SK-N-SH (cell line): ENCODE results near the gene IDUA. TPM values are rescaled to one million over a fixed set of nuclear protein-coding genes. Genes with fewer than 3 reads are reported as not detected.

Experiments
- CTCF ChIA-PET: fragments of 300-600, 350-600 bp; formaldehyde crosslinking; extraction: SDS; loops from one replicate; lab custom pipeline; 2021; lab: Yijun Ruan, JAX
- POLR2A ChIA-PET: fragments of 350-600 bp; sonication (Branson Sonifier 250); formaldehyde crosslinking; extraction: SDS; loops from one replicate; lab custom pipeline; 2020; ENCODE audit warnings: antibody characterized with exemption, inconsistent platforms; lab: Yijun Ruan, JAX
- DNase-seq: peaks from one replicate; pipeline ENCODE4 v3.0.0; 2012
- H2AFZ ChIP-seq: fragments of 200-600 bp; sonication (generic); 2 replicates; pipeline ENCODE4 v1.8.1; 2016; ENCODE audit warnings: antibody characterized with exemption, mild to moderate bottlenecking, low read depth
- H3F3A ChIP-seq: fragments of 200-600 bp; sonication (generic); replicated peaks from 2 replicates; pipeline ENCODE3; 2016; ENCODE audit warnings: antibody characterized with exemption, mild to moderate bottlenecking; ENCODE audit not compliant: insufficient read depth
- H3K27ac ChIP-seq, 2 experiments: fragments of 200-500 bp in 1 of 2; fragments of 200-600 bp in 1 of 2; sonication (Bioruptor generic) in 1 of 2; sonication (generic), shearing (Covaris generic) in 1 of 2; 2 replicates each; pipeline versions ENCODE4 v1.5.1 to v1.6.1; 2014 to 2016; ENCODE audit warnings: low read depth in 2 of 2, inconsistent platforms in 1 of 2, low read length in 1 of 2, mild to moderate bottlenecking in 1 of 2, mixed read lengths in 1 of 2
- H3K27me3 ChIP-seq: fragments of 200-600 bp; sonication (generic), shearing (Covaris generic); 2 replicates; pipeline ENCODE4 v1.6.1; 2016; ENCODE audit warnings: mixed run types; ENCODE audit not compliant: insufficient read depth
- H3K36me3 ChIP-seq, 2 experiments: fragments of 200-500 bp in 1 of 2; fragments of 200-600 bp in 1 of 2; sonication (Bioruptor generic) in 1 of 2; sonication (generic) in 1 of 2; replicated peaks in 1 of 2; 2 replicates each; pipeline versions ENCODE3 to v1.5.1; 2014 to 2016; ENCODE audit warnings: low read length in 1 of 2, mild to moderate bottlenecking in 1 of 2; ENCODE audit not compliant: insufficient read depth in 2 of 2, control insufficient read depth in 1 of 2
- H3K4me1 ChIP-seq, 2 experiments: fragments of 200-500 bp in 1 of 2; fragments of 200-600 bp in 1 of 2; sonication (Bioruptor generic) in 1 of 2; sonication (generic), shearing (Covaris generic) in 1 of 2; 2 replicates each; pipeline versions ENCODE4 v1.5.1 to v1.6.1; 2014 to 2016; ENCODE audit warnings: low read depth in 1 of 2, low read length in 1 of 2, mixed run types in 1 of 2; ENCODE audit not compliant: insufficient read depth in 2 of 2, control insufficient read depth in 1 of 2
- H3K4me2 ChIP-seq: fragments of 200-600 bp; sonication (generic), shearing (Covaris generic); 2 replicates; pipeline ENCODE4 v1.6.1; 2017; ENCODE audit warnings: mixed run types
- H3K4me3 ChIP-seq, 2 experiments: fragments of 200-500 bp in 1 of 2; fragments of 200-600 bp in 1 of 2; sonication (Bioruptor generic) in 1 of 2; sonication (generic), shearing (Covaris generic) in 1 of 2; 2 replicates each; pipeline versions ENCODE4 v1.5.1 to v1.8.1; 2014 to 2016; ENCODE audit warnings: low read depth in 2 of 2, inconsistent platforms in 1 of 2, low read length in 1 of 2, mild to moderate bottlenecking in 1 of 2, mixed read lengths in 1 of 2, moderate library complexity in 1 of 2
- H3K79me2 ChIP-seq: fragments of 200-600 bp; sonication (generic); 2 replicates; pipeline ENCODE4 v1.8.1; 2017; ENCODE audit warnings: mild to moderate bottlenecking; ENCODE audit not compliant: insufficient read depth
- H3K9ac ChIP-seq: fragments of 200-600 bp; sonication (generic); 2 replicates; pipeline ENCODE4 v1.6.1; 2017; ENCODE audit warnings: mixed run types
- H3K9me2 ChIP-seq: fragments of 200-600 bp; sonication (generic); 2 replicates; pipeline ENCODE4 v1.6.1; 2017; ENCODE audit warnings: mixed run types
- H3K9me3 ChIP-seq: fragments of 200-600 bp; sonication (generic); 2 replicates; pipeline ENCODE4 v1.6.1; 2017; ENCODE audit warnings: mixed run types, mild to moderate bottlenecking, moderate library complexity
- H4K20me1 ChIP-seq: fragments of 200-600 bp; sonication (generic); 2 replicates; pipeline ENCODE4 v1.6.1; 2017; ENCODE audit warnings: mild to moderate bottlenecking, mixed run types; ENCODE audit not compliant: insufficient read depth
- CHD2 ChIP-seq: fragments of 150-350 bp; IDR thresholded peaks from 2 replicates; pipeline ENCODE4 v1.6.1; 2018; ENCODE audit warnings: low read length; ENCODE audit not compliant: partially characterized antibody
- ELF1 ChIP-seq: IDR thresholded peaks from 2 replicates; pipeline ENCODE4 v1.4.0; 2012
- EP300 ChIP-seq, 2 experiments: IDR thresholded peaks; 2 replicates each; pipeline versions ENCODE4 v1.4.0 to v1.6.1; 2012; ENCODE audit warnings: borderline replicate concordance in 1 of 2, low read depth in 1 of 2, low read length in 1 of 2
- FOSL2 ChIP-seq: IDR thresholded peaks from 2 replicates; pipeline ENCODE4 v1.4.0; 2012; ENCODE audit warnings: low read depth, mild to moderate bottlenecking, moderate library complexity, borderline replicate concordance
- FOXM1 ChIP-seq: IDR thresholded peaks from 2 replicates; pipeline ENCODE4 v1.4.0; 2012; ENCODE audit warnings: low read depth, mild to moderate bottlenecking
- GABPA ChIP-seq: IDR thresholded peaks from 2 replicates; pipeline ENCODE4 v1.4.0; 2012; ENCODE audit warnings: low read depth, mild to moderate bottlenecking
- GATA2 ChIP-seq: sonication (generic); formaldehyde crosslinking; IDR thresholded peaks from 2 replicates; pipeline ENCODE4 v1.5.0; 2020; ENCODE audit warnings: mild to moderate bottlenecking, missing genetic modification reagents
- JUND ChIP-seq: IDR thresholded peaks from 2 replicates; pipeline ENCODE4 v1.4.0; 2012
- MAX ChIP-seq: IDR thresholded peaks from 2 replicates; pipeline ENCODE4 v1.4.0; 2012; ENCODE audit warnings: low read depth
- MEF2A ChIP-seq: IDR thresholded peaks from 2 replicates; pipeline ENCODE4 v1.4.0; 2012; ENCODE audit warnings: low read depth, borderline replicate concordance
- POLR2AphosphoS5 ChIP-seq: IDR thresholded peaks from 2 replicates; pipeline ENCODE4 v1.6.1; 2012; ENCODE audit warnings: low read depth, low read length
- REST ChIP-seq: IDR thresholded peaks from 2 replicates; pipeline ENCODE4 v1.6.1; 2012; ENCODE audit warnings: mild to moderate bottlenecking, low read depth, low read length, moderate library complexity
- TAF1 ChIP-seq: IDR thresholded peaks from 2 replicates; pipeline ENCODE4 v1.6.1; 2012; ENCODE audit warnings: low read depth, mild to moderate bottlenecking, low read length, moderate library complexity, borderline replicate concordance
- TCF12 ChIP-seq: IDR thresholded peaks from 2 replicates; pipeline ENCODE4 v1.4.0; 2012
- USF2 ChIP-seq: fragments of 150-350 bp; IDR thresholded peaks from 2 replicates; pipeline ENCODE4 v1.6.1; 2017; ENCODE audit warnings: antibody characterized with exemption, low read length, low read depth, borderline replicate concordance
- WGBS: methylation state at CpG from one replicate; pipeline ENCODE4 v1.1.6; 2017; ENCODE audit warnings: low lambda C conversion rate; 5-methylcytosine and 5-hydroxymethylcytosine counted together
- polyA plus RNA-seq, 3 experiments: library from polyadenylated mRNA; depleted of rRNA; stranded (reverse); fragments of >200 nt; gene quantifications; 2 replicates each; pipeline ENCODE4 v1.2.3, GENCODE V29; 2012
- TF ChIP-seq, protein P1 (sequence below): fragments of 150-350 bp; IDR thresholded peaks from 2 replicates; pipeline ENCODE4 v1.6.1; 2016; ENCODE audit warnings: mild to moderate bottlenecking, low read depth, low read length
- TF ChIP-seq, protein P2 (sequence below): IDR thresholded peaks from 2 replicates; pipeline ENCODE4 v1.4.0; 2012; ENCODE audit warnings: low read depth, borderline replicate concordance

The IDUA gene
- polyA plus RNA-seq, 1 of the 3 experiments (the other 2 are of a cell fraction), result 24.4 TPM

GRCh38 chr4:1006856-1007255 lies 20.0 kb downstream of the IDUA start:
- H3K27me3 ChIP-seq, result peaks cover 60% of the 10 kb centered on the region
- no peaks in the 10 kb centered on the region for H3K79me2 ChIP-seq
- H4K20me1 ChIP-seq, result 0 out of 2 replicates have a peak, but pooled peaks cover 4% of the 10 kb centered on the region
- TF ChIP-seq, protein P1, sequence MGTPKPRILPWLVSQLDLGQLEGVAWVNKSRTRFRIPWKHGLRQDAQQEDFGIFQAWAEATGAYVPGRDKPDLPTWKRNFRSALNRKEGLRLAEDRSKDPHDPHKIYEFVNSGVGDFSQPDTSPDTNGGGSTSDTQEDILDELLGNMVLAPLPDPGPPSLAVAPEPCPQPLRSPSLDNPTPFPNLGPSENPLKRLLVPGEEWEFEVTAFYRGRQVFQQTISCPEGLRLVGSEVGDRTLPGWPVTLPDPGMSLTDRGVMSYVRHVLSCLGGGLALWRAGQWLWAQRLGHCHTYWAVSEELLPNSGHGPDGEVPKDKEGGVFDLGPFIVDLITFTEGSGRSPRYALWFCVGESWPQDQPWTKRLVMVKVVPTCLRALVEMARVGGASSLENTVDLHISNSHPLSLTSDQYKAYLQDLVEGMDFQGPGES, result no peak
- TF ChIP-seq FOSL2 (no peak), REST (no peak), USF2 (no peak), MEF2A (no peak), TCF12 (no peak), POLR2AphosphoS5 (no peak), FOXM1 (no peak), TAF1 (no peak), JUND (no peak), EP300 (IDR thresholded peaks at IDR 0.05; ENCODE audit: borderline replicate concordance in 1 of 2, low read depth in 1 of 2, low read length in 1 of 2) (no peak), GABPA (no peak), CHD2 (no peak), ELF1 (no peak), MAX (no peak), GATA2 (CRISPR knock-in tag) (no peak)
- TF ChIP-seq, protein P2, sequence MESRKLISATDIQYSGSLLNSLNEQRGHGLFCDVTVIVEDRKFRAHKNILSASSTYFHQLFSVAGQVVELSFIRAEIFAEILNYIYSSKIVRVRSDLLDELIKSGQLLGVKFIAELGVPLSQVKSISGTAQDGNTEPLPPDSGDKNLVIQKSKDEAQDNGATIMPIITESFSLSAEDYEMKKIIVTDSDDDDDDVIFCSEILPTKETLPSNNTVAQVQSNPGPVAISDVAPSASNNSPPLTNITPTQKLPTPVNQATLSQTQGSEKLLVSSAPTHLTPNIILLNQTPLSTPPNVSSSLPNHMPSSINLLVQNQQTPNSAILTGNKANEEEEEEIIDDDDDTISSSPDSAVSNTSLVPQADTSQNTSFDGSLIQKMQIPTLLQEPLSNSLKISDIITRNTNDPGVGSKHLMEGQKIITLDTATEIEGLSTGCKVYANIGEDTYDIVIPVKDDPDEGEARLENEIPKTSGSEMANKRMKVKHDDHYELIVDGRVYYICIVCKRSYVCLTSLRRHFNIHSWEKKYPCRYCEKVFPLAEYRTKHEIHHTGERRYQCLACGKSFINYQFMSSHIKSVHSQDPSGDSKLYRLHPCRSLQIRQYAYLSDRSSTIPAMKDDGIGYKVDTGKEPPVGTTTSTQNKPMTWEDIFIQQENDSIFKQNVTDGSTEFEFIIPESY, result no peak
- no peak for DNase-seq
- WGBS, result 60% methylated on average over 5 of the region's 5 CpGs
- no peak overlapping the region for H3K4me2 ChIP-seq
- no peaks in the 10 kb centered on the region for H3K9me2 ChIP-seq
- CTCF ChIA-PET, result interaction anchor here (0.8 to 2.1 kb wide), 2 partner anchors 20 to 506 kb away, joined by 3 to 6 read pairs; partner anchors contain the start of gene IDUA
- H3K27ac ChIP-seq, result no peak overlapping the region
- no peaks in the 10 kb centered on the region for H3K36me3 ChIP-seq
- no peak overlapping the region for H3K4me3 ChIP-seq
- H3F3A ChIP-seq, result peaks cover 8% of the 10 kb centered on the region
- H3K9me3 ChIP-seq, result no peaks in the 10 kb centered on the region
- no peak overlapping the region for H2AFZ ChIP-seq
- no peak overlapping the region for H3K9ac ChIP-seq
- H3K4me1 ChIP-seq, result peaks cover 0 to 15% of the 10 kb centered on the region in 2 experiments; a peak in 1 of 4 replicates
- POLR2A ChIA-PET, result no interaction called here
